ENCODE data around the gene HIBADH. TPM values are rescaled to one million over a fixed set of nuclear protein-coding genes. Genes with fewer than 3 reads are reported as not detected.

Gene HIBADH
- total RNA-seq, 4 donors from 2014 or later = 18.0 to 74.8 (median 41.2) TPM

DNA sequence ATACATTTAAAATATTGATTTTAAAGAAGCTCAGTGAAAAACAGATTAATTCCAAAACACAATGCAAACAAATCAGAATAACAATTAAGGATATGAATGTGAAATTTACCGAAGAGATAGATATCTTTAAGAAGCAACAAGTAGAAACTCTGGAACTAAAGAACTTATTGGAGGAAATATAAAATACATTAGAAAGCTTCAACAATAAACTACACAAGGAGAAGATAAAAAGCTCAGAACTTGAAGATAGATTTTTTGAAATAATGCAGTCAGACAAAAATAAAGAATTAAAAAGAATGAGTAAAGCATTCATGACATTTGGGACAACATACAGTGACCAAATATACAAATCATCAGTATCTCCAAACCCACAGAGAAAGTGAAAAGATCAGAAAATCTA lies 43.2 kb downstream of the HIBADH start:
- Histone ChIP-seq H3K4me1 (no peaks in the 10 kb centered on the region), H3K36me3 (peaks cover 0 to 22% (median 2%) of the 10 kb centered on the region in 4 donors), H3K27me3 (no peaks in the 10 kb centered on the region), H3K27ac (no peak overlapping the region), H3K4me3 (no peak overlapping the region), H3K9me3 (peaks cover 21 to 29% of the 10 kb centered on the region in 2 donors)
- no peak for TF ChIP-seq CTCF (IDR thresholded peaks at IDR 0.05)
- TF ChIP-seq POLR2AphosphoS5 (IDR thresholded peaks at IDR 0.05) = no peak
- no peak for TF ChIP-seq EP300 (IDR thresholded peaks at IDR 0.05; ENCODE audit: low read depth)
- no peak for TF ChIP-seq POLR2A (IDR thresholded peaks at IDR 0.05)
- WGBS, 2 donors (ENCODE audit: low coverage in 1 of 2) = 0% methylated on average over 1 of the region's 1 CpG
- intact Hi-C loops (cut with DNase I; ENCODE audit: low total_unique reads) (no loop called here), in situ Hi-C loops (cut with MboI; ENCODE audit: low pct_ligation_motif_present in 1 of 4, low pct_unique_long_range_greater_than_20kb in 1 of 4, low sequenced_read_pairs in 3 of 4) (no loop called here)
- no peak for DNase-seq

GRCh38 chr7:27617651-27618381 lies 44.9 kb downstream of the HIBADH start:
- Histone ChIP-seq H3K27me3 (no peaks in the 10 kb centered on the region), H3K9me3 (peaks cover 21 to 29% of the 10 kb centered on the region in 2 donors), H3K36me3 (peaks cover 0 to 22% (median 2%) of the 10 kb centered on the region in 4 donors), H3K27ac (no peak overlapping the region), H3K4me3 (no peak overlapping the region), H3K4me1 (no peaks in the 10 kb centered on the region)
- intact Hi-C loops (cut with DNase I; ENCODE audit: low total_unique reads) = no loop called here
- TF ChIP-seq POLR2A (IDR thresholded peaks at IDR 0.05) = no peak
- TF ChIP-seq EP300 (IDR thresholded peaks at IDR 0.05; ENCODE audit: low read depth) = no peak
- no peak for TF ChIP-seq CTCF (IDR thresholded peaks at IDR 0.05)
- no peak for TF ChIP-seq POLR2AphosphoS5 (IDR thresholded peaks at IDR 0.05)
- in situ Hi-C loops (cut with MboI; ENCODE audit: low pct_ligation_motif_present in 1 of 4, low pct_unique_long_range_greater_than_20kb in 1 of 4, low sequenced_read_pairs in 3 of 4) = no loop called here
- 83 to 90% methylated on average over 4 to 9 of the region's 9 CpGs for WGBS, 2 donors (ENCODE audit: low coverage in 1 of 2)
- DNase-seq = no peak

DNA sequence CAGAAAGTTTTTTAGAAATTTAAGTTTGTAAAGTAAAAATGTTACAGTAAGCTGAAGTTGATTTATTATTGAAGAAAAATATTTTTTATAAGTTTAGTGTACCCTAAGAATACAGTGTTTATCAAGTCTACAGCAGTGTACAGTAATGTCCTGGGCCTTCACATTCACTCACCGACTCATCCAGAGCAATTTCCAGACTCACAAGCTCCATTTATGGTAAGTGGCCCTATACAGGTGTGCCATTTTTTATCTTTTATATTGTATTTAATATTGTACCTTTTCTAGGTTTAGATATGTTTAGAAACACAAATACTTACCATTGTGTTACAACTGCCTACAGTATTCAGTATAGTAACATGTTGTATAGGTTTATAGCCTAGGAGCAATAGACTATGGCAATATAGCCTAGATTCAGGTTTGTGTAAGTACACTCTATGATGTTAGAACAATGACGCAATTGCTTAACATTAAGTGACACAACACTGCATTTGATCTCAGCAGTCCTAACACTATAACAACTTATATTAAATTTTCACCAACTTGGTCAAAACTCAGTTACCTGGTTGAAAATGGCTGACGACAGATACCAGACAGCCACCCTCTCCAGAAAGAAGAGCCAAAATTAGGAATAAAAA lies 45.7 kb downstream of the HIBADH start:
- intact Hi-C loops (cut with DNase I; ENCODE audit: low total_unique reads) = no loop called here
- Histone ChIP-seq H3K27me3 (no peaks in the 10 kb centered on the region), H3K27ac (no peak overlapping the region), H3K4me1 (no peaks in the 10 kb centered on the region), H3K9me3 (peaks cover 21 to 29% of the 10 kb centered on the region in 2 donors), H3K36me3 (peaks cover 0 to 22% (median 2%) of the 10 kb centered on the region in 4 donors), H3K4me3 (no peak overlapping the region)
- in situ Hi-C loops (cut with MboI; ENCODE audit: low pct_ligation_motif_present in 1 of 4, low pct_unique_long_range_greater_than_20kb in 1 of 4, low sequenced_read_pairs in 3 of 4) = no loop called here
- no peak for DNase-seq
- TF ChIP-seq POLR2AphosphoS5 (IDR thresholded peaks at IDR 0.05) = no peak
- no peak for TF ChIP-seq CTCF (IDR thresholded peaks at IDR 0.05)
- no peak for TF ChIP-seq EP300 (IDR thresholded peaks at IDR 0.05; ENCODE audit: low read depth)
- no peak for TF ChIP-seq POLR2A (IDR thresholded peaks at IDR 0.05)
- WGBS, 2 donors (ENCODE audit: low coverage in 1 of 2) = 56 to 60% methylated on average over 3 of the region's 3 CpGs

DNA sequence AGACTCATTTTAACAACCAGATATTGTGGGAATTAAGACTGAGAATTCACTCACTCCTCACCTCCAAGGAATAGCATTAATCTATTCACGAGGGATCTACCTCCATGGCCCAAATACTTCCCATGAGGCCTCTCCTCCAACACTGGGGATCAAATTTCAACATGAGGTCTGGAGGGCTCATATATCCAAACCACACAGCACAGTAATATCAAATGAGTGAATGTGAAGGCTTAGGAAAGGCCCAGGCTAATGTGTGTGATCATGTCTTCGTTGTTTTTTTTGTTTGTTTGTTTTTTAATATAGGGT lies 46.5 kb downstream of the HIBADH start:
- no peaks in the 10 kb centered on the region for H3K27me3 ChIP-seq
- intact Hi-C loops (cut with DNase I; ENCODE audit: low total_unique reads) (no loop called here), in situ Hi-C loops (cut with MboI; ENCODE audit: low pct_ligation_motif_present in 1 of 4, low pct_unique_long_range_greater_than_20kb in 1 of 4, low sequenced_read_pairs in 3 of 4) (no loop called here)
- no peak for DNase-seq
- no peak for TF ChIP-seq POLR2AphosphoS5 (IDR thresholded peaks at IDR 0.05)
- TF ChIP-seq POLR2A (IDR thresholded peaks at IDR 0.05) = no peak
- no peak for TF ChIP-seq CTCF (IDR thresholded peaks at IDR 0.05)
- TF ChIP-seq EP300 (IDR thresholded peaks at IDR 0.05; ENCODE audit: low read depth) = no peak
- peaks cover 0 to 20% (median 2%) of the 10 kb centered on the region in 4 donors for H3K36me3 ChIP-seq
- H3K4me1 ChIP-seq = no peaks in the 10 kb centered on the region
- peaks cover 21% of the 10 kb centered on the region in 2 donors for H3K9me3 ChIP-seq
- H3K27ac ChIP-seq = no peak overlapping the region
- H3K4me3 ChIP-seq = no peak overlapping the region
- WGBS, 2 donors (ENCODE audit: low coverage in 1 of 2) = 98% methylated on average over 2 of the region's 2 CpGs; no CpG with 5 or more reads in 1 of the 2 donors
